Lung (tissue), 12 donors: ENCODE data around the gene HHIP. TPM values are rescaled to one million over a fixed set of nuclear protein-coding genes. Genes with fewer than 3 reads are reported as not detected.

Source experiments
- ATAC-seq: fragments of 200-7000 bp; cut with Tn5 transposase; one replicate; pipeline ENCODE4 v1.9.1; 2020; ENCODE audit warnings: moderate number of reproducible peaks; ENCODE audit not compliant: insufficient read depth, low FRiP score
- DNase-seq, 3 donors: peaks; one replicate each; pipeline ENCODE4 v3.0.0-alpha.2; 2013 to 2017
- H3K27ac ChIP-seq, 2 donors: one replicate each; pipeline ENCODE4 v1.5.1; 2013; ENCODE audit warnings: mild to moderate bottlenecking in 2 of 2, moderate library complexity in 2 of 2, control low read depth in 1 of 2, inconsistent platforms in 1 of 2, low read depth in 1 of 2, low read length in 1 of 2
- H3K27me3 ChIP-seq, 3 donors: one replicate each; pipeline ENCODE4 v1.5.1; 2013; ENCODE audit warnings: low read length in 2 of 3; ENCODE audit not compliant: control insufficient read depth in 3 of 3, insufficient read depth in 3 of 3
- H3K36me3 ChIP-seq, 4 donors: one replicate each; pipeline ENCODE4 v1.5.1; 2013; ENCODE audit warnings: low read length in 4 of 4, mild to moderate bottlenecking in 1 of 4, moderate library complexity in 1 of 4; ENCODE audit not compliant: control insufficient read depth in 4 of 4, insufficient read depth in 4 of 4
- H3K4me1 ChIP-seq, 5 donors: one replicate each; pipeline ENCODE4 v1.5.1; 2013; ENCODE audit warnings: low read length in 5 of 5, mild to moderate bottlenecking in 2 of 5, moderate library complexity in 1 of 5; ENCODE audit not compliant: control insufficient read depth in 5 of 5, insufficient read depth in 5 of 5
- H3K4me3 ChIP-seq: one replicate; pipeline ENCODE4 v1.5.1; 2013; ENCODE audit warnings: mild to moderate bottlenecking, control low read depth, moderate library complexity
- H3K9ac ChIP-seq, 2 donors: one replicate each; pipeline ENCODE4 v1.5.1; 2013; ENCODE audit warnings: low read length in 2 of 2, control low read depth in 1 of 2; ENCODE audit not compliant: insufficient read depth in 1 of 2
- H3K9me3 ChIP-seq, 4 donors: one replicate each; pipeline ENCODE4 v1.5.1; 2013; ENCODE audit warnings: low read length in 3 of 4, mild to moderate bottlenecking in 1 of 4, moderate library complexity in 1 of 4; ENCODE audit not compliant: control insufficient read depth in 4 of 4, insufficient read depth in 3 of 4
- WGBS, 2 donors: extraction: QIAGEN DNeasy Blood & Tissue Kit; methylation state at CpG; one replicate each; pipeline ENCODE4 v1.1.7; 2013; 5-methylcytosine and 5-hydroxymethylcytosine counted together
- polyA plus RNA-seq, 2 donors: library from polyadenylated mRNA; stranded (reverse); fragments of 200-250 nt; gene quantifications; one replicate each; pipeline ENCODE4 v1.2.1, GENCODE V29; 2013
- total RNA-seq, 2 donors: library from RNA; depleted of rRNA in 1 of 2; stranded (reverse); fragments of >200 nt in 1 of 2; gene quantifications; one replicate each; pipeline ENCODE4 v1.2.1, GENCODE V29; 2014 to 2021
- TF ChIP-seq, protein P1 (sequence below): IDR thresholded peaks from 2 replicates; pipeline ENCODE4 v1.5.1; 2012; ENCODE audit warnings: mild to moderate bottlenecking; ENCODE audit errors: control extremely low read depth, extremely low read depth
- donor health status: control.
- donor health status: control.
- donor health status: Bipolar disorder and iron deficiency.
- donor health status: healthy.
- donor health status: DM: yes; HTN: yes; CAD: no.

Gene HHIP
- total and polyA plus RNA-seq, 4 donors = 11.6 to 116 (median 90.2) TPM

- ATAC-seq (no peak), DNase-seq (no peak)
- Histone ChIP-seq H3K4me3 (no peak overlapping the region), H3K27me3 (no peaks in the 10 kb centered on the region), H3K27ac (no peak overlapping the region), H3K9me3 (no peaks in the 10 kb centered on the region), H3K9ac (no peak overlapping the region), H3K4me1 (no peaks in the 10 kb centered on the region), H3K36me3 (no peaks in the 10 kb centered on the region)
- WGBS, 2 donors = 65 to 69% methylated on average over 4 of the region's 4 CpGs
- TF ChIP-seq, protein P1, sequence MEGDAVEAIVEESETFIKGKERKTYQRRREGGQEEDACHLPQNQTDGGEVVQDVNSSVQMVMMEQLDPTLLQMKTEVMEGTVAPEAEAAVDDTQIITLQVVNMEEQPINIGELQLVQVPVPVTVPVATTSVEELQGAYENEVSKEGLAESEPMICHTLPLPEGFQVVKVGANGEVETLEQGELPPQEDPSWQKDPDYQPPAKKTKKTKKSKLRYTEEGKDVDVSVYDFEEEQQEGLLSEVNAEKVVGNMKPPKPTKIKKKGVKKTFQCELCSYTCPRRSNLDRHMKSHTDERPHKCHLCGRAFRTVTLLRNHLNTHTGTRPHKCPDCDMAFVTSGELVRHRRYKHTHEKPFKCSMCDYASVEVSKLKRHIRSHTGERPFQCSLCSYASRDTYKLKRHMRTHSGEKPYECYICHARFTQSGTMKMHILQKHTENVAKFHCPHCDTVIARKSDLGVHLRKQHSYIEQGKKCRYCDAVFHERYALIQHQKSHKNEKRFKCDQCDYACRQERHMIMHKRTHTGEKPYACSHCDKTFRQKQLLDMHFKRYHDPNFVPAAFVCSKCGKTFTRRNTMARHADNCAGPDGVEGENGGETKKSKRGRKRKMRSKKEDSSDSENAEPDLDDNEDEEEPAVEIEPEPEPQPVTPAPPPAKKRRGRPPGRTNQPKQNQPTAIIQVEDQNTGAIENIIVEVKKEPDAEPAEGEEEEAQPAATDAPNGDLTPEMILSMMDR = no peak
These were observed 103.0 kb downstream of the HHIP start for GRCh38 chr4:144748814-144749555.

DNA sequence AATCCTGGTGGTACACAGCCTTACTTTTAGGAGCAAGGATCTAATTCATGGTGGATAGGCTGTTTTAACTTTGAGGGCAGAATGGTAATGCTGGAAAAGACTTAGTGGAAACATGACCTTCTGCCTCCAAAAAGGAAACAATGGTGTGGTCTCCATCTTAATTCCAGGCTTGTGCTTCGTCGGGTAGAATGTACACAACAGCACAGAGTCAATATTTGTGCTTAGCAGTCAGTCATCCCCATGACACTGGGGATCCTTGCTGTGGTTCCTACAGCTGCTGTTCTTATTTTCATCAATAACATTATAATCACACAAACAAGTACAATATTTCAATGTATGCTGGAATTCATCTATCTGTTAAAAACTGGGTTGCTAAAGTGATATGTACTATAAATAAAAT, 104.4 kb downstream of the HHIP start:
- WGBS, 2 donors = 71 to 75% methylated on average over 2 of the region's 2 CpGs
- Histone ChIP-seq H3K4me3 (no peak overlapping the region), H3K9me3 (no peaks in the 10 kb centered on the region), H3K36me3 (no peaks in the 10 kb centered on the region), H3K27me3 (no peaks in the 10 kb centered on the region), H3K9ac (no peak overlapping the region), H3K4me1 (peaks cover 0 to 3% (median 0%) of the 10 kb centered on the region in 5 donors), H3K27ac (no peak overlapping the region)
- no peak for ATAC-seq
- DNase-seq = no peak
- TF ChIP-seq, protein P1 = no peak

DNA sequence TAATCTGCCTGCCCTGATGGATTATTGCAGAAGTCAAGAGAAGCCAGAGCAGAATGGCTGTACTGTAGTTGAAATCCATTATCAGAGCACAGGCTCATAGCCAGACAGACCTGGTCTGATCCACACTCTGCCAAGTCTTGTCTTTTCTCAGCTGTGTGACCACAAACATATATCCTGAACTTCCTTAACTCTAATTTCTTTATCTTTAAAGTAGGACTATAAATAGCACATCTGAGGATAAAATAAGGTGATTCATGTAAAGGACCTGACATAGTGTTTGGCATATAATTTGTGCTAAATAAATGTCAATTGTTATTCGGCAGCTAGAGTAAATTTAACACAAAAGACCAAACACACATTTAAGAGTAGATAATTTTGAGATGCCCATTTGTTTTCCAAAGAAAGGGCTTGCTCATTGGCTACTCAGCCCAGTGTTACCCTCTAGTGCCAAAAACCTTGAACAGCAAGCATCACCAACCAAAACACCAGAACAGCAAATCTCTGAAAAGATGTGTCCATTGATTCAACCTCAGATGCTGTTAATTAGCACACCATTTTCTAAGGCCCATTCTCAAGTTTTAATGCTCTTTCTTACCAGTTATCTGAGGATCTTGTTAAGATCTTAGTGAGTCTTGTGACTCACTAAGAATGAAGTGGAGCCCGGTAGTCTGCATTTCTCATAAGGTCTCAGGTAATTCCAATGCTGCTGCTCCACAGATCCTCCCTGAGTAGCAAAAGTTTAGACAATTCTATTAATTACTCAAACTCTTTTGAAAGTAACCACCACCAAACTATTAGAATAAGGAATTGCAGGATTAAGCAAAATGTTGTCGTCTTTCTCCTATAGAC, 108.8 kb downstream of the HHIP start:
- Histone ChIP-seq H3K27ac (no peak overlapping the region), H3K9me3 (no peaks in the 10 kb centered on the region), H3K9ac (no peak overlapping the region), H3K27me3 (no peaks in the 10 kb centered on the region), H3K4me1 (peaks cover 0 to 3% (median 0%) of the 10 kb centered on the region in 5 donors), H3K4me3 (no peak overlapping the region), H3K36me3 (no peaks in the 10 kb centered on the region)
- WGBS, 2 donors = 73 to 83% methylated on average over 3 of the region's 3 CpGs
- ATAC-seq (no peak), DNase-seq (peak in 2 of 3 donors; percentile 33 to 51)
- TF ChIP-seq, protein P1 = no peak
